H4 (cell line): Measurements from ENCODE around the gene ASXL3. TPM values are rescaled to one million over a fixed set of nuclear protein-coding genes. Genes with fewer than 3 reads are reported as not detected.

Source experiments
- DNase-seq: peaks from one replicate; pipeline ENCODE4 v3.0.0-alpha.2; 2015; ENCODE audit warnings: low spot score
- total RNA-seq: library from RNA; depleted of rRNA; stranded (reverse); fragments of >200 nt; shearing (Covaris generic); gene quantifications from 2 replicates; pipeline ENCODE4 v1.2.3, GENCODE V29; 2014; rRNA removed

The ASXL3 gene
- 0.41 and 1.3 TPM in 2 replicates for total RNA-seq

DNA sequence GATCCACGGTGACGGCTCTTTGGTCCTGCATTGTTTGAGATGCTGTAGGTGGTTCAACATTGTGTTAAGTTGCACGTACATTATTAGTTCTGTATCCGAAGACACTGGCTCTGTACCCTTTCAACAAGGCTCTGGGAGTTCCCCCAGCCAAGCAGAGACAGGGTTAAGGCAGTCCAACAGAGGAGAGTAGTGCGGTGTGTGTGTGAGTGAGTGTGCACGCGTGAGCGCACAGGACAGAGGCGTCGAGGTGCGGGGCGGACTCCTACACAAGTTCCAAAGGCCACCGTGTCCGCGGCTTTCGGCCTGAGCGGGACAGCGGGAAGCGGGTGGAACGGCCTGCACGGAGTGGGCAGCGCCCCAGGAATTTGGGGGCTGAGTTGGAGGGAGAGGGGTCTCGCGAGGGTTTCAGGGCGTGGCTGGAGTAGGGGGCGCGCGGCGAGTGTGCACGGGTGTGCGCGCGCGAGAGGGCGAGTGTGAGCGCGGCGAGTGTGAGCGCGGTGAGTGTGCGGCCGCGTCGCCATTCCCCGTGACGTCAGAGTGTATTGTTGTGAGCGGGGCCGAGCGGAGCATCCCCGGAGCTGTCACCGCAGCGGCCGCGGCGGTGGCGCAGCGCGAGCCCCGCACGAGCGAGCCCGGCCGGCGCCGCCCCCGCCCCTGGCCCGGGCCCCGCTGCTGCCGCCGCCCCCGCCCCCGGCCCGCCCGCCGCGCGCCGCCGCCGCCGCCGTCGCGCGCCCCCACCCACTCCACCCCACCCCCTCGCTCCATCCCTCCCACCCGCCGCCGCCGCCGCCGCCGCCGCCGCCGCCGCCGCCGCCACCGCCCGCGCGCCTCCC is at the start of gene ASXL3:
ASXL3 (plus strand) TSS at position 535 of the 833 bp plus-strand sequence. CDS start 413 bp downstream, outside the sequence.
- DNase-seq = peak; percentile 14

DNA sequence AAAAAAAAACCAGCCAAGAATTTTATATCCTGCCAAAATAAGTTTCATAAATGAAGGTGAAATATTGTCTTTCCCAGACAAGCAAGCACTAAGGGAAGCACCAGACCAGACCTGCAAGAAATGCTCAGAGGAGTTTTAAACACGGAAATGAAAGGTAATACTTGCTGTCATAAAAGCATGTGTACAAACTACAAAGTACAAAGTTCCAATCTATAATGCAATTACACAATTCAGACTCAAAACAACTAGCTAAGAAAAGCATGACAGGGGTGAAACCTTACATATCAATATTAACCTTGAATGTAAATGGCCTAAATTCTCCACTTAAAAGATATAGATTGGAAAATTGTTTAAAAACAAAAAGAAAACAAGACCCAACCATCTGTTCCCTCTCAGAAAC is 45.0 kb upstream of the ASXL3 start:
- no peak for DNase-seq

DNA sequence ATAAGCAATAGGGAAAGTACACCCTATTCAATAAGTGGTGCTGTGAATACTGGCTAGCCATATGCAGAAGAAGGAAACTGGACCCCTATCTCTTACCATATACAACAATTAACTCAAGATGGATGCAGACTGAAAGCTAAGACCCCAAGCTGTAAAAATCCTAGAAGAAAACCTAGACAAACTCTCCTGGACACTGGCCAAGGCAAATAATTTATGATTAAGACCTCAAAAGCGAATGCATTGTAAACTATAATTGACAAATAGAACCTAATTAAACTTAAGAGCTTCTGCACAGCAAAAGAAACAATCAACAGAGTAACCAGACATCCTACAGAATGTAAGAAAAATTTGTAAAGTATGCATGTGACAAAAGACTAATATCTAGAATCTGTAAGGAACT is 41.1 kb upstream of the ASXL3 start:
- DNase-seq = no peak

DNA sequence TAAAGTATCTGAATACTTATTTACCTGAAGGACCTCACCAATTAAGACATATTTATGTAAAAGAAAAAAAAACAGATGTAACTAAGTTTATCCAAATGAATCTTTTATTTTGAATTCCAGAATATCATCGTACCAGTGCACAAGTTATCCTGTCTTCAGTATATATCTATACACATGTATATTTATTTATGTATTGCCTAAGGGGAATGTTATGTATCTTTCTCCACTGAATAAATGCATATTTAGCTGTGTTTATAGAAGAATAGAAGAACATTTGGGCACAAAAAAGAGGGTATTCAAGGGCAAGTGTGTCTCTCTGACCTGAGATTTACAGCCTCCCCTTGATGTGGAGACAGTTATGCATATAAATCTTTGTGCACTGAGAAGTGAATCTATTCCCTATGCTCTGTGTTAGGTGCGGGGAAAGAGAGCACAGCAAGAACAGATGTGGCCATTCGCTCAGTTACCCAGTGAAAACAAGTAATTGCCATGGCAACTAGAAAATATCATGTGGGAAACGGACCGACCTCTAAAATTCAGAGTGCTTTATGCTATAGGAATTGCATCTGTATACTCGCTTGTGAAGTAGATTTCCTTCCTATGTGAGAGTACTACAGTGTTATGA is 39.5 kb upstream of the ASXL3 start:
- no peak for DNase-seq

DNA sequence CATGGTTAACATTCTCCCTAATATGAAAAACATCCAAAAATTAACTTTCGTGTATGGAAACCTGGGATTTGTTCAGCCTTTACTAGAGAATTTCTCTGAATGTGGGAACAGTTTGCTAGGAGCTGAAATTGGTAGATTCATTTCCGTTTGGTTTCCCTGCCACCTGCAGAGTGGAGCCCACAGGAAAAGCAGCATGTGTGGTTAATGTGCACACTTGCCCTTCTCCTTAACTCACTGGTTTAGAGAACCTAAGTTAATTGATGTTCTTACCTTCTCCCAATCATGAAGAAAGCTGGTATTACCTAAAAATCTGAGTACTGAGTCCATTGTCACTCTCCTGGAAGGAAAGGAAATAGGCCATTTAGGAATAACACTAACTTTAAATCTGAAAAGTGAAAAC is 37.6 kb upstream of the ASXL3 start:
- DNase-seq = no peak

DNA sequence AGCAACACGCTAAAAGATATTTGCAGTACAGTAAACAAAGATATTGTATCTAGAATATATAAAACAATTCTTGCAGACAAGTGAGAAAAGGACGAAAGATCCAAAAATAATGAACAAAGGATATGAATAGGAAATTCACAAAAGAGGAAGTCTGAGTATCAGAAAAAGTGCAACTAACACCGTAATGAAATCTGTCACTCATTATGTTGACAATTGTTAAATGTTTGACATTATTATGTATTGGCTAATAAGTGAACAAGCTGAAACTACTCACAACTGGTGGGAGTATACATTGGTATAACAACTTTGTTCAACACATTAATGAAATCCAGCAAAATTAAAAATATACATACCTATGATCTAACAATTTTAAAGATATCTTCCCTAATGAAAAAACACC is 36.7 kb upstream of the ASXL3 start:
- no peak for DNase-seq

DNA sequence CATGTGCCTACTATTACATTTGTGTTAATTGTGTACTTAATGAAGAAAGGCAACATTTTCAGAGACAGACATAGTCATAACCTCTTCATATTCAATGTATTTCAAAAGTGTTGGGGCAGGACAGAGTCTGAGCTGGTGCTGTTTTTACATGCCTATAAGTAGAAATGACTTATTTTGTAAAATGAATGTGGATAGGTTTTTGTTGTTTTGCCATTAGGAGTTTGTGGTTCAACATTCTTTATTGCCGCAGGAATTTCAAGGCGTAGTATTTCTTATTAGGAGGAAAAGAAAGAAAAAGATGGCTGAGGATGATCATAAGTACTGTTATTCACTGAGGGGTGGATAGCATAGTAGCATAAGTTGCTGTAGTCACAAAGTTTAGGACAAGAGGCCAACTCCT is 21.2 kb upstream of the ASXL3 start:
- DNase-seq = no peak

DNA sequence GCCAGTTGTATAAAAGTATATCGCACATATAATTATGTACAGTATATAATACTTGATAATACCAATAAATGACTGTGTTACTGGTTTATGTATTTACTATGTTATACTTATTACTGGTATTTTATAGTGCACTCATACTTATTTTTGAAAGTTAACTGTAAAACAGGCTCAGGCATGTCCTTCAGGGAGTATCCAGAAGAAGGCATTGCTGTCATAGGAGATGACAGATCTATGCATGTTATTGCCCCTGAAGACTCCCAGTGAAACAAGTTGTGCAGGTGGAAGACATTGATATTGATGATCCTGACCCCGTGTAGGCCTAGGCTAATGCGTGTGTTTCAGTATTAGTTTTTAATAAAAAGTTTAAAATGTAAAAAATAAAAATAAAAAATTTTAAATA is 20.3 kb upstream of the ASXL3 start:
- no peak for DNase-seq

DNA sequence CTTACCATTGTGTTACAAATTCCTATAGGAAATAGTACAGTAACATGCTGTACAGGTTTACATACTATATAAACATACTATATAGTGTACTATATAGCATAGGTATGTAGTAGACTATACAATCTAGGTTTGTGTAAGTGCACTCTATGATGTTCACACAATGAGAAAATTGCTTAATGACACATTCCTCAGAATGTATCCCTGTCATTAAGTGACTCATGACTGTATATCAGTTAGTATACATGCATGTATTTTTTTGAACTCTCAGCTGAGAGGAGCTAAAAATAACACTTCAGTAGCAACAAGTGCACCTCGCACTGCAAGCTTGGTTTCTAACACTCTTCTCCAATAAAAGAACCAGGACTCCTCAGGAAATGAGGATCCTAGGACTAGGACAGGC is 19.5 kb upstream of the ASXL3 start:
- no peak for DNase-seq

DNA sequence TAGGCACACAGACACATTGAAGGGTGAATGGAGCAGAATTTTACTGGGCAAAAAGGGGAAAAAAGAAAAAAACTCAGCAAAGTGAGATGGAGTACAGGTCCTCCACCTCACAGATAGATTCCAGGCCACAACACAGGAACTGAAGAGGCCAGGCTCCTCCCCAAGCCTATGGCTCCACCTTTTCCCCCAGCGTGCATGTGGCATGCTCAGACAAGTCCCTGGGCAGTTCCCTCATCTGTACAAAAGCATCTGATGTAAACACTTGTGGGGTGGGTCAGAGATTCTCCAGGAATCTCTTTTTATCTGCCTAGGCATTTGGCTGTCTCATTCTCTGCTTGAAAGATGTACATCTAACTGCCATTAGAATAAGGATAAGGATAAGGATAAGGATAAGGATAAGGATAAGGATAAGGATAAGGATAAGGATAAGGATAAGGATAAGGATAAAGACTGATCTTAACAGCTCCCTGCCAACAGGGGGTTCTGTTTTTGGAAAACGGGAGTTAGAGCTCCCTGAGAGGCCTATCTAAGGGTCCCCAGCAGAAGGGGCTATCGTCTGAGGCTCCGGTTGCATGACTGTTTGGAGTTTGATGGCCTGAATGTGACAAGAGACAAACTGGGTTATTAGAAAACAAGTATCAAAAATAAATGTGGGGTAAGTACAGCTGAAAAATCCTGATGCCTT is 17.2 kb upstream of the ASXL3 start:
- peak; percentile 34 for DNase-seq

DNA sequence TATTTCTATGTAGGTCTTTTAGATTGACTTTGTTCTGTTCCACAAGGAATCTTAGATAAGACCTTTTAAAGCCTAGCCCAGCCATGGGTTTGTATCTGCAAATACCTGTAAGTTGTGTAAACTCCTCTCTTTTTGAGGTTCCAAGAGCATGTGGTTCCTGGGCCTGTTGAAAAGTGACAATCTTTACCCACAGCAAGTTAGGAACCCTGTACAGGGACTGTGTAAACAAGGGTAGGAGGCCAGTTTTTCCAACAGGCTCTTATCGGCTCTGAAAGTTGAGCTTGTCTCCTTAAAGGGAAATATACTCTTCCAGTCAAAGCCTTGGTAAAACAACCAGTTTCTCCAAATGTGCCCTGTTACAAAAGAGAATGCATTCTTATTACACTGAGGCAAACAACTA is 15.3 kb upstream of the ASXL3 start:
- no peak for DNase-seq

DNA sequence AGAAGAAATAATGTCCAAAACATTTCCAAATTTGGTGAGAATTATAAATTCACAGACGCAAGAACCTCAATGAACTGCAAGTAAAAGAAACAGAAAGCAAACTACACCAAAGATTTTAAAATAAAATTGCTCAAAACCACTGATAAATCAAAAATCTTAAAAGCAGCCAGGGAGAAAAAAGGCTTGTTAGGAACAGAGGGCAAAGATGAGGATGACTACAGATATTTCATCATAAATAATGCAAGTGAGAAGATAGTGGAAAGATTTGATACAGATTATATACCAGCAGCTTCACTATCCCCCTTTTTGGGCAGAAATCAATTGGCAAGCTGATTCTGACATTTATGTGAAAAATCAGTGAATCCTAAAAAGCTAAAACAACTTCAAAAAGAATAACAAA is 10.3 kb upstream of the ASXL3 start:
- DNase-seq = no peak

DNA sequence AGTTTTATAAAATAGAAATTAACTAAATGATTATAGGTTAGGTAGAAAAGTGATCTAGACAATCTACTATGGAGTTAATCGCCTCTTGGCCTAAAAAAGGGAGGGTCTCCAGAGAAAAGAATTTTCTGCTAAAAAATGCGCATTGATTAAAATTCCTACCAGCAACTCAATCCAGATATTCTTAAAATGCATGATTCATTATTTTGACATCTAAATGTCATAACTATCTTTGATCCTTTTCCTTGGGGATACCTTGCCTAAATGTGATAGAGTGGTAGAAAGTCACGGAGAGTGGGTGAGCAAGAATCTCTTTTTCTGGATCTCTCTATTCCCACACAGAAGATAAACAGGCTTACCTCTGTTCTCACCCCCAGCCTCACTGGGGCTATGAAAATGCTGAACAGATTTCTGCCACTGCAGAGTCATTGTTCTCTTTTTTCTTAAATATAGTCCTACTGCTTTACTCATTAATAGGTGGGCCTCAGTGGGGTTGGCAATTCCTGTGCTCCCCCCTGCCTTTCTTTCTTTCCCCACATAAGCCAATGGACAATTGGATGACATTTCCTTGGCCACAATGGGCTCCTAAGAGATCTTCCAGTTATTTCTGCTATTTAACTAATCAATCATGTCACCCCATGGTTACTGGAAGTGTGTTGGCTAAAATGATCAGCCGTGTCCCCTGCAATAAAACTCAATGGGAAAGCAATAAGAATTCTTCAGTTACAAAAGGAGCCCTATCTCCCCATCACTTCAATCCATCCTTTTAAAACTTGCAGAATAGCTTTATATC is 5.8 kb upstream of the ASXL3 start:
- DNase-seq = no peak

DNA sequence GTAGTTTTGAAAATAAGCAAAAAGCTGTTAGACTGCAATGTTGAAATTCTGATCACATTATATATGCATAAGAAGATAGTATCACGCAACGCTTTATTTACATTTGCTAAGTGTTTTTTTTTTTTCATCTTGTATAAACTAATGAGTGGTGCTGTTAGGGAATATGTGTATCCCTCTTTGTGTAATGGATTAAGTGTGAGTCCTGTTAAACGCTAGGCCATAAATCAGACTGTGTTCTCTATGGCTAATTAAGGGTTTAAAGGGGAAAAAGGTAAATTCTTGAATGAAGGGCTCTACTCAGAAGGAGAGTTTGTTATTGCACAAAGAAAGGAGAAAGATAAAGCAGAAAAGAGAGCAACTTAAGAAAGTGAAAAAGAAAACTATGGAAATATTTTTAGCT is 4.8 kb upstream of the ASXL3 start:
- DNase-seq = no peak

DNA sequence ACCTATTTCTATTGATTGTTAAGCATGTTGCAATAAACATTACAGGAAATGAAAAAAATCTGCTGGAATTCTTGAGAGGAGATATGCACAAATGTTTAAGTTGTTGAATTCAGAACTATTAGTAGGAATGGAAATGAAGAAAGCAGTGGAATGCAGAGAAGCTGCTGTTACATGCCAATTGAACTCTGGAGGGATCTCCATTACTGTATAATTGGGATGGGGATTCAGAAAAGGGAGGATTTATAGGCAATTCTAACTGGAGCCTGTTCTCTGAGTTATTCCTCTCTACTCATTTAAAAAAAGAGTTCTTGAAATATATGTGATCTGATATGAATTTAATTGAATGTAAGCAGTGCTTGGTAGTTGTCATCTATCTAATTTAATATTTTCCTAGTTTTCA is 2.6 kb upstream of the ASXL3 start:
- no peak for DNase-seq

DNA sequence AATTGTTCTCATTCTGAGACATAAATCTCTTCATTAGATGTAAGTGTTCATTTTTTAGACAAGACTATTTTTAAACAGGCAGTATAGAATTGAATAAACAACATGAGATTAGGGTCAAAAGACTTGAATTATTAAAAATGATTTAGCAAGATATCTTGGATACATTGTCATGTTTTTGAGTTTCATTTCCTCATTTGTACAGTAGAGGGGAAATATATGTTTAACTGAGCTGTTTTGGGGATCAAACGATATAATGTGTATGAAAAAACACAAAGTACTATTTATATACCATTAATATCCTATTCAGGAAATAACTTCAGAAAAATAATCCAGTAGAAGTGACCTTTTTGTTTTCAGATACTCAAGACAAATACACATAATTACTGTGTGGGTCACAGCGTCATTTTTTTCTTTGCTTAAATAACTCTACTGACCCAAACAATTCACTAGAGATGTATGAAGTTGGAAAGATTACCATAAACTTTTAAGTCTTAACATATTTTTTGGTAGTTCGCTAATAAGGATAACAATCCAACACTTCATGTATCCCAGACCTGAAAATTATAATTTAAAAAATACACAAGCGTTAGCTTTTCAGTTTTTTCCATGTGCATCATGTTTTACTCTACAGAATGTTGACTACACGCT is 896 bp upstream of the ASXL3 start:
- no peak for DNase-seq

DNA sequence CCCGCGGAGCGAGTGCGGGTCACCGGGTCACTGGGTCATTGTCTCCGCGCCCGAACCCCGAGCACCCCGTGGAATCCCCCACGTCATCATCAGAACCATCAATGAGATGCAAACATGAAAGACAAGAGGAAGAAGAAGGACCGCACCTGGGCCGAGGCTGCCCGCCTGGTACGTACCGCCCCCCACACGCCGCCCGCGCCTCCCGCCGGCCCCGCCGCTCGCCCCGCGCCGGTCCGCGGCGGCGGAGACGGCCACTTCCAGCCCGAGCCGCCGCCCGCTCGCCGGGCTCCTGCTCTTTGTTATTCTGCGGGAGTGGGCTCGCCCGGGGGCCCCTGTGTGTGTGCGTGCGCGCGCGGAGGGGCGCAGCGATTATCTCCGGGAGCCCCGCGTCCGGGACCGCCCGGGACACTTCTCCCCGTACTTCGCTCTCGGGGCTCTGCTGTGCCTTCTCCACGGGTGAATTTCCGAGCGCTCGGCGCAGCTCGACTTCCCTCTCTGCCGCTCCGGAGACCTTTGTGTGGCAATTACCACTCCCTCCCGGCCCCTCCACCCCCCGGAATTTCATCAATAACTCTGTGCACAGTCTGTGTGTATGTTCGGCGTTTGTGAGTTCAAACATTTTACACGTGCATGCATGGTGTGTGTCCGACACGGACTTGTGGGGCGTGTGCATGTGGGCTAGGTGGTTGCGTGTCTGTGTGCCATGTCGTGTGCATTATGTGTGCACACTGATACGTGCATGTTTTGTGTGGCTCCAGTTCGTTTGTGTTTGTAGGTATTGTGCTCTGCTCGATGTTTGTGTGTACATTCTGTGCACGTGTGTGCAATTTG is 714 bp downstream of the ASXL3 start:
- no peak for DNase-seq

DNA sequence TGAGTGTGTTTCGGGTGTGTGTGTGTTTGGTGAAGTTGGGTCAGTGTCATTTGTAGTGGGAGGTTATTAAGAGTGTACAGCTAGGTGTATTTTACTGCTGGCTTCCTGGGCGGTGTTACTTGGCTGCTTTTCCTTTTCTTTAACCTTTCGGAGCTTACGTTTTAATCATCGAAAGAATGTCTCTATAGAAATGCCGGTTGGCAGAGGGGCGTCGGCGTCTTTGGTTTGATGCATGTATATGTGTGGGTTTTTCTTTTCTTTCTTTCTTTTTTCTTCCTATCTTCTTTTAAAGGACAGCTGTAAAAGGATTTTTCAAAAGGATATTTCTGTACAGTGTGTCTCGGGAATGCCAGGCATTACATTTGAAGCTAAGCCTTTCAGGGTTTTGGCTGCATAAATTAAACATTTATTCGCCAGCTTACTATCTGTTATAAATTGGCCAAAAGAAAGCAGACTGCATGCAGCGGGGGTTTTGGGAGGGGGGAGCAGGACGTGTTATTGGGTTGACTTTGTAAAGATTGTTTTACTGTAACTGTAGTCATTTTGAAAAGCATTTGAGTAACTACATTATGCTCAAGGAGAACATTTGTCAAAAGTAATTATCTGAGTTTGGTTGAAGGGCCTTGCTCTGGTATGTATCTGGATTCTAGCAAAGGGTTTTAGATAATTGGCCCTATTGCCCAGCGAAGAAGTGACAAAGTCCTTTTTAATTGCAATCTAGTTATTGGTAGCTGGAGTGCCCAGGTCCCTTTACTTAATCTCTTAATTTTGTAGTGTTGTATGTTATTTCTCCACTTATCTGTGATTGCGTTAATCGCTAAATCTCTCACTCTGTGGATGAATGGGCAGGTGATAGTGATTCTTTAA is 1.6 kb downstream of the ASXL3 start:
- no peak for DNase-seq

DNA sequence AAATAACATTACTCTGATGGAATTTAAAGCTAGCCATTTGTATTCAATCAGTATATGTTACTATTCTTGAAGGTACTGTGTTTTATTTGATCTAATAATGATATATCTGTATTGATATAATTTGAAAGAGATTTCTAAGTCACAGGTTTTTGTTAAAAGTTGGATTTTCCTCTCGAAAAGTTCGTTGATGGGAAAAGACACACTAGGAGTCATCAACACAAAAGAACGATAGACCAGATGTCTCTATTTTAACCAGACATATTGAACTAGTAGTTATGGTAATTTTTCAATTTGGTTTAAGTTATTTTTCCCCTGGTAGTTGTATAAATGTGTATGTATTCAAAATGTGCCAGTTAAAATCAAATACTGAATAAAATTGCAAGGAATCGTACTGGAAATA is 2.5 kb downstream of the ASXL3 start:
- DNase-seq = no peak

DNA sequence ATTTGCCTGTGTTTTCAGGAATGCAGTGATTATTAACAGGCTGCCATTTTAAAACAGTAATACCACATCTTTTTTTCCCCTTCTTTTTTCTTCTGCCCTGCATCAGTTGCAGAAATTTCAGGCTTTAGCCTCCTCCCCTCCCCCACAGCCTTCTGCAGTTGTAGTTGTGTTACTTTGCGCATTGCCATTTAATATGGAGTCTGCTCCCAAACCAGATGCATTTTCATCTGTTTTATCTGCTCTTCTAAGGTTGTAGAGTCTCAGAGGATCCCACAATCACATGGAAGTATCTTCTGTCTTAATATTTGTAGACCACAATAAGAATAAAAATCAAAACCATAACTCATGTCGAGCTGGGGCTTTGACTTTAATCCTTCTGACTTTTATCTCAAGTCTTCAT is 3.8 kb downstream of the ASXL3 start:
- DNase-seq = no peak
